GM12865 (cell line): ENCODE data around the gene ZNF678.
"Not testable (repeated sequence)": the region's sequence is repeated elsewhere in the genome, so short reads cannot be mapped to it uniquely, and the experiment has no call there.

ENCODE experiments used
- DNase-seq: peaks from one replicate; pipeline ENCODE4 v3.0.0; 2010; ENCODE audit warnings: low read depth
- H3K4me3 ChIP-seq: 2 replicates; pipeline ENCODE4 v1.5.1; 2011; ENCODE audit warnings: mild to moderate bottlenecking, low read depth, low read length, control low read depth
- TF ChIP-seq, protein P1 (sequence below): IDR thresholded peaks from 2 replicates; pipeline ENCODE4 v1.5.1; 2011; ENCODE audit warnings: low read length, control low read depth, low read depth, inconsistent platforms; ENCODE audit not compliant: insufficient read depth; ENCODE audit errors: missing control alignments

Gene ZNF678

DNA sequence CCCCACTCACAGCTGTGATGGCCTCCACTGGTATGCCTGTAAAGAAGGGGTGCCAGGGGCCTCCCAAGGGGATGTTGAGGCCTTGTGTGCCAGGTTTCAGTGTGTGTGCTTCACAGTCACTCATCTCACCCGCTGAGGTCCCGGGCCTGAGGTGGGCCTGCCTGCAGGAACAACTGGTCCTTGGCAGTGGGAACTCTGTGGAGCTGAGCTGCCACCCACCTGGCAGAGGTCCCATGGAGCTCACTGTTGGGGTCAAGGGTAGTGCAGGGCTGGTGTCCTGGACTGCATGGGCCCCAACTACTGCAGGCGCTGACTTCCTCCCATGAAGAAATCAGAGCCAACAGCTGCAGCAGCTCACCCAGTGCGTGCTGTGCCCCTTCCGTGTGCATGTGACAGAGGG, 17.3 kb upstream of the ZNF678 start:
- no peak overlapping the region for H3K4me3 ChIP-seq
- DNase-seq, result no peak
- TF ChIP-seq, protein P1, sequence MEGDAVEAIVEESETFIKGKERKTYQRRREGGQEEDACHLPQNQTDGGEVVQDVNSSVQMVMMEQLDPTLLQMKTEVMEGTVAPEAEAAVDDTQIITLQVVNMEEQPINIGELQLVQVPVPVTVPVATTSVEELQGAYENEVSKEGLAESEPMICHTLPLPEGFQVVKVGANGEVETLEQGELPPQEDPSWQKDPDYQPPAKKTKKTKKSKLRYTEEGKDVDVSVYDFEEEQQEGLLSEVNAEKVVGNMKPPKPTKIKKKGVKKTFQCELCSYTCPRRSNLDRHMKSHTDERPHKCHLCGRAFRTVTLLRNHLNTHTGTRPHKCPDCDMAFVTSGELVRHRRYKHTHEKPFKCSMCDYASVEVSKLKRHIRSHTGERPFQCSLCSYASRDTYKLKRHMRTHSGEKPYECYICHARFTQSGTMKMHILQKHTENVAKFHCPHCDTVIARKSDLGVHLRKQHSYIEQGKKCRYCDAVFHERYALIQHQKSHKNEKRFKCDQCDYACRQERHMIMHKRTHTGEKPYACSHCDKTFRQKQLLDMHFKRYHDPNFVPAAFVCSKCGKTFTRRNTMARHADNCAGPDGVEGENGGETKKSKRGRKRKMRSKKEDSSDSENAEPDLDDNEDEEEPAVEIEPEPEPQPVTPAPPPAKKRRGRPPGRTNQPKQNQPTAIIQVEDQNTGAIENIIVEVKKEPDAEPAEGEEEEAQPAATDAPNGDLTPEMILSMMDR, result no peak

DNA sequence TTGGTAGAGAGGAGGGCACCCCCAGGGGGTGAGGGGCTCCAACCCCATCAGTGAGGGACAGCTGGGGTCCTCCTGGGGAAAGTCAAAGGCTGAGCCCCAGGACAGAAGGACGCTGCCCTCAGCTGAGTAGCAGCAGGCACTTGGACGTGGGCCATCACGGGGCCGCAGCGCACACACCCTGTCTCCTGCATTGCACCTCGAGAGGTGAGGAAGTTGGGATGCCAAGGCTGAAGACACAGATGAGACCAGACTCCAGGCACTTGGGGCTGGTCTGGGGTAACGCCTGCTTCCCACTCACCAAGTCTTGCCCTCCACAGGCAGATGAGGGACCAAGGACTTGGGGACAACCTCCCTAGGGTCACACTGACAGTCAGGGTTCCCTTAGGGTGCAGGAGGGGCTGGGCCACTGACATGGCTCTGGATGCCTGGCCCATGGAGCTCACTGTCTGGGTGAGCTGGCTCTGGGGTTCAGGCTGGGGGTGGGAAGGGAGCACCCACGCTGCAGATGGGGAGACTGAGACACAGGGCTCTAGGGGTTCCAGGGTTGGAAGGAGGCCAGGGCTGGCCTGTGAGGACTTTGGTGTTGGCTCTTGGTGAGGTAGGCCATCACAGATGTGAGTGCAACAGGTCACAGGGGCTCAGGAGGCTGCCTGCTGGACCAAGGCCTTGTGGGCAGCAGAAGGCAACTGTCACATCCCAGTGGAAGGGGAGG, 16.6 kb upstream of the ZNF678 start:
- no peak for DNase-seq
- no peak overlapping the region for H3K4me3 ChIP-seq
- TF ChIP-seq, protein P1, result no peak

DNA sequence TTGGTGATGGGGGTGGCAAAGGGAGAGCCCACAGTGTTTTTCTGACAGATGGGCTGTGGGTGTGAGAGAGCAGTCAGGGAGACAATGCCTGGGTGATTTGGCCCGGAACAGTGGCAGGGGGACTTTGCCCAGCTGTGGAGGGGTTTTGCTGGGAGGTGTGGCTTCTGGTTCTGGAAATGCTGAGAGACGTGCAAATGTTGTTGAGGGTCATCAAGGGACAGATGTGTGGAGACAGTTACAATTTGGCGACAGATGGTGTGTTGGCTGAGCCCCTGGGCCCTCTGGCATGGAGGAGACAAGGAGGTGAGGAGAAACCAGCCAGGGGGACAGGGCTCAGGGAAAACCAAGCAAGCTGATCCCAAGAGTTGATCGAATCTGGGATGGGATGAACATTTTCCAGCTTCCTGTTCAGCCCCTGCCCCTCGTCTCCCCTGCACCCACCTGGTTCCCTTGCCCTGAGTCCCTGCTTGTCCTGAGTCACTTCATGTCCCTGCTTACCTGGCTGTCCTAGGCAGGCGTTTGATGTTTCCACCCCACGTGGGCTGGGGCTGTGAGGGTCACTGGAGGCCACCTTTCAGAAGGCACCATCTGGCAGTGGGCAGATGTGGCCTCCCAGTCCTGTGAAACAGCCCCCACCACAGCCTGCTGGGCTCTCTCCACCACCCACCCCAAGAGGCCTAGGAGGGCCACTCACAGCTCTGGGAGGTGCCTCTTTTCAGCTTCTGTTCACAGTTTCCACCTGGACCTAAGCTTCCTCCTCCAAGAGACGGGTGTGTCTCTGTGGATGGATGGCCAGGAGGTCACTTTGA, 15.8 kb upstream of the ZNF678 start:
- no peak for DNase-seq
- TF ChIP-seq, protein P1, result no peak
- H3K4me3 ChIP-seq, result no peak overlapping the region

DNA sequence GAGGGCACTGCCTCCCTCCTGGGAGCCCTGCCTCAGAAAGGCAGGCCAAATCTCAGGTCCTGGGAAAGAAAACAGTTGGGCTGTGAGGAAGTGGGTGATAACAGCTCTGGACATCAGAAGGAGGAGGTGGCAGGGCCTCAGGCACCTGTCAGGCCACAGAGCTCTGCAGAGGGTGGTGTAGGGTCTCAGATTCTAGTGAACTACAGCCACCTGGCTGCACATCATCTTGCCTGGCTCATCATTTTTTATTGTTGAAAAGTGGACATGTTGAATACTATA, 15.3 kb upstream of the ZNF678 start:
- no peak for DNase-seq
- TF ChIP-seq, protein P1, result no peak
- no peak overlapping the region for H3K4me3 ChIP-seq

DNA sequence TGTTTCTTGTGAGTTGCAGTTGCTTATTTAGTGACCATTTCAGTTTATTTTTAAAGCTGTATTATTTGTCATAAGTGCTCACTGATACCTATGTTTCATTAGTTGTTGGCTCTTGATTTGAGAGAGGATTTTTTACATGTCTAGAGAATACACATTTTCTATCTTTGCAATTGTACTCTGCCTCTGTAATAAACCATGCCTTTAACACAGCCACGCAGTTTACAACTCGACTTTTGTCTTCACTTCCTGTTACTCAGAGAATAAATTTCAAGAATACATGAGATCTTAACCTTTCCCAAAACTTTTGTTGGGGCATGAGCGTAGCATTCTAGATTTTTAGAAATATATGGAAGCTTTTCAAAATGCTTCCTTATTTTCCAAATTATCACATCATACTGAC, 14.9 kb upstream of the ZNF678 start:
- H3K4me3 ChIP-seq, result no peak overlapping the region
- no peak for DNase-seq
- TF ChIP-seq, protein P1, result no peak

DNA sequence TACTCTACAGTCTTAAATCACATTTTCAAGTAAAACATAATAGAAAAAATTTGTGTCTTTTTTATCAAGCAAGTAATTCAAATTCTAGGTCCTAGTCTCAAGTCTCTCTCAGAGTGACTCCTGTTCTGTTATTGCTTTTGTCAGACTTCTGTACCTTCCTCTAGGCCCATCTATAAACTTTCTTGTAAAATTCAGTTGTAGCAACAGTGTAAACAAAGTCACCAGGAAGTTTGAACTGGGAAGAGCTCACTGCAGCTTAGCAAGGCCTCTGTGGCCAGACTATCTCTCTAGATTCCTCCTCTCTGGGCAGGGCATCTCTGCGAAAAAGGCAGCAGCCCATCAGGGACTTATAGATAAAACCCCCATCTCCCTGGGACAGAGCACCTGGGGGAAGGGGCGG, 13.5 kb upstream of the ZNF678 start:
- H3K4me3 ChIP-seq, result no peak overlapping the region
- DNase-seq, result no peak
- TF ChIP-seq, protein P1, result no peak

GRCh38 chr1:227551881-227552280, 11.5 kb upstream of the ZNF678 start:
- DNase-seq, result not testable (repeated sequence)

More at GRCh38 chr1:227551881-227552280, 11.5 kb upstream of the ZNF678 start:
- not testable (repeated sequence) for H3K4me3 ChIP-seq
